ENCODE measurements around the gene TAMM41.
"Not testable (repeated sequence)": the region's sequence is repeated elsewhere in the genome, so short reads cannot be mapped to it uniquely, and the experiment has no call there.

- TF ChIP-seq CTCF (IDR thresholded peaks at IDR 0.05; ENCODE audit: poor library complexity); EZH2 (IDR thresholded peaks at IDR 0.05; ENCODE audit: borderline replicate concordance); EZH2phosphoT487 (IDR thresholded peaks at IDR 0.05; ENCODE audit: low read depth, severe bottlenecking, unreplicated experiment): not testable (repeated sequence)
These were observed 28.0 kb upstream of the TAMM41 start for GRCh38 chr3:11874707-11875106.
